Immature natural killer cell (primary cell): ENCODE measurements around the gene CFAP161. TPM values are rescaled to one million over a fixed set of nuclear protein-coding genes. Genes with fewer than 3 reads are reported as not detected.
"Not testable (repeated sequence)": the region's sequence is repeated elsewhere in the genome, so short reads cannot be mapped to it uniquely, and the experiment has no call there.

ENCODE experiments used
- DNase-seq, 3 donors: peaks; one replicate each; pipeline ENCODE4 v3.0.0; 2022; ENCODE audit warnings: mixed read lengths in 1 of 3
- H3K27ac Mint-ChIP-seq, 6 donors: one replicate each; pipeline ENCODE4 v1.8.0; 2020; ENCODE audit warnings: mixed read lengths in 6 of 6, mild to moderate bottlenecking in 5 of 6, inconsistent platforms in 4 of 6, moderate library complexity in 3 of 6
- H3K27me3 Mint-ChIP-seq, 3 donors: one replicate each; pipeline ENCODE4 v1.8.0; 2020 to 2021; ENCODE audit warnings: low read depth in 3 of 3, mild to moderate bottlenecking in 3 of 3, mixed read lengths in 3 of 3, moderate library complexity in 3 of 3, inconsistent platforms in 1 of 3
- H3K36me3 Mint-ChIP-seq, 3 donors: one replicate each; pipeline ENCODE4 v1.8.0; 2020; ENCODE audit warnings: mixed read lengths in 3 of 3, inconsistent platforms in 2 of 3, mild to moderate bottlenecking in 2 of 3
- H3K4me1 Mint-ChIP-seq, 2 donors: one replicate each; pipeline ENCODE4 v1.8.0; 2020; ENCODE audit warnings: inconsistent platforms in 2 of 2, mild to moderate bottlenecking in 2 of 2, mixed read lengths in 2 of 2, moderate library complexity in 1 of 2
- H3K4me3 Mint-ChIP-seq, 5 donors: one replicate each; pipeline ENCODE4 v1.8.0; 2020; ENCODE audit warnings: mild to moderate bottlenecking in 5 of 5, mixed read lengths in 5 of 5, inconsistent platforms in 3 of 5, moderate library complexity in 3 of 5
- H3K9me3 Mint-ChIP-seq, 6 donors: one replicate each; pipeline ENCODE4 v1.8.0; 2020; ENCODE audit warnings: mild to moderate bottlenecking in 6 of 6, mixed read lengths in 6 of 6, inconsistent platforms in 4 of 6, moderate library complexity in 3 of 6
- polyA plus RNA-seq, 3 donors: library from polyadenylated mRNA; unstranded; fragments of 300-500 nt; fragmentation: Illumina TruSeq; gene quantifications; one replicate each; pipeline ENCODE4 v1.2.3, GENCODE V29; 2021

Gene CFAP161
- polyA plus RNA-seq, 3 donors from 2014 or later = 0.83 TPM; not detected in 2

DNA sequence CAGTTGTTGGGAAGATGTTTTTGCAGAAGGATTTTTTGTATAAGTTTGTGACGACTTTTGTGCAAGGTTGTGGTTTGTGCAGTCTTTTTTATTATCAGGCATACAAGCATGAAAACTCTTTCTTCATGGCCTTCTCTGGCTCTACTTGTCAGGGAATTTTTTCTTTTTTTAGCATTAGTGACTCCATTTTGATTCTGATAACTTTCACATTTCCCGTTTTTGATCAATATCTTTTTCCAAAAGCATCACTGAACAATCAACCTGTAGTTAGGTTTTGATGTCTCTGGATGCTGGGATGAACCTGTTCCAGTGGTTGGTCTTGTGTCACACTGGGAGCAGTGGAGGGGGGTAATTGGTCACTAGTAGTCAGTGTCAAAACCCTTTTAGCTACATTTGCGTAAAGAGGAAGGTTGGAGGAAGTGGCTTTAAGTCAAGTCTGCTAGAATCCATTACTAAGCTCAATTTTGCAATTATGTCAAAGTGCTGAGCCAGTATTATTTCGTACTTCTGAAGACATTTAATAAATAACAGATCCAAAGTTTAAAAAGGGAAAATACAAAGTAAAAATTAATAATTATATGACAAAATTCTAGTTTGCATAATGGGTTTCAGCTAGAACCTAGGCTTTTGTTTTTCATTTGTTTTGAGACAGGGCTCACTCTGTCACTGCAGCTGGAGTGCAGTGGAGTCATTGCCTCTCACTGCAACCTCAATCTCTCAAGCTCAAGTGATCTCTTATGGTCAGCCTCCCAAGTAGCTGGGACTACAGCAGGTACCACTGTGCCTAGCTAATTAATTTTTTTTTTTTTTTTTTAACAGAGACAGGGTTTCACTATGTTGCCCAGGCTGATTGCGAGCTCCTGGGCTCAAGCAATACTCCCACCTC lies 18.8 kb upstream of the CFAP161 start:
- no peak for DNase-seq
- H3K9me3 Mint-ChIP-seq = no peaks in the 10 kb centered on the region
- H3K4me1 Mint-ChIP-seq = no peaks in the 10 kb centered on the region
- peaks cover 7 to 9% (median 7%) of the 10 kb centered on the region in 3 donors for H3K27me3 Mint-ChIP-seq
- H3K36me3 Mint-ChIP-seq = peaks cover 0 to 4% (median 3%) of the 10 kb centered on the region in 3 donors
- H3K27ac Mint-ChIP-seq = no peak overlapping the region
- H3K4me3 Mint-ChIP-seq = no peak overlapping the region

DNA sequence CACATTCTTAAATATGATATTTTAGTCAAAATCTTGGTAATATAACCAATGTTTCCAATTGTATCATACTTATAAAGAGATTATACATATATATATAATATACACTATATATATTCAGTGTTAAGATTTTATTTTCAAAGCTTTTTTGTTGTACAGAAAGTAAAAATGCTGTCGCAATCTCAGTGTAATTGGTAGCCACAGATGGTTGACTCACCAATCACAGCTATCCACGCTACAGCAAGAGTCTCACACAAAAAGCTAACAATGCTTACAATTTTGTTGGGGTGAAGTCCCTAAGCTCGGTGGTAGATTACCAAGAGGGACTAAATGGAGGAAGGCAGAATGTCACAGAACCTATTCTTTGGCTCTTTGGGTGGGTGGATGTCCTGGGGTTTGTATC lies 16.9 kb upstream of the CFAP161 start:
- Mint-ChIP-seq H3K4me1 (no peaks in the 10 kb centered on the region), H3K9me3 (no peaks in the 10 kb centered on the region), H3K27ac (no peak overlapping the region), H3K27me3 (peaks cover 4 to 7% (median 7%) of the 10 kb centered on the region in 3 donors), H3K36me3 (peaks cover 0 to 4% (median 3%) of the 10 kb centered on the region in 3 donors), H3K4me3 (no peak overlapping the region)
- no peak for DNase-seq

DNA sequence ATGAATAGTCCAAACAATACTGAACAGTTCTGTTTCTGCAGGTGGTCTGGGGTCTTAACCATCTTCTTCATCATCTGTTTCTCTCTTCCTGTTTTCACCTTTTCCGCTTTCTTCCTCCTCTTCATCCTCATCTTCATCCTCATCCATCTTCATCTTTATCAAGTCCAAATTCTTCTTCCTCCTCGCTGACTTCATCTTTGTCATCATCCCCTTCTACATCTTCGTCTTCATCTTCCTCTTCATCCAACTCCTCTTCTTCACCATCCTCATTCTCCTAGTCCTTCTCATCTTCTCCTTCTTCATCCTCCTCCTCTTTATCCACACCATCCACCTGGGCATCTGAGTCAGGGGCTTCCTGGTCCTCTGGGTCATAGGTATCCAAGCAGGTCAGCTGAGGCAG lies 16.5 kb upstream of the CFAP161 start:
- Mint-ChIP-seq H3K9me3 (no peaks in the 10 kb centered on the region), H3K36me3 (peaks cover 0 to 4% (median 3%) of the 10 kb centered on the region in 3 donors), H3K27ac (no peak overlapping the region), H3K4me3 (no peak overlapping the region), H3K27me3 (peaks cover 4 to 9% (median 8%) of the 10 kb centered on the region in 3 donors), H3K4me1 (no peaks in the 10 kb centered on the region)
- DNase-seq = no peak

DNA sequence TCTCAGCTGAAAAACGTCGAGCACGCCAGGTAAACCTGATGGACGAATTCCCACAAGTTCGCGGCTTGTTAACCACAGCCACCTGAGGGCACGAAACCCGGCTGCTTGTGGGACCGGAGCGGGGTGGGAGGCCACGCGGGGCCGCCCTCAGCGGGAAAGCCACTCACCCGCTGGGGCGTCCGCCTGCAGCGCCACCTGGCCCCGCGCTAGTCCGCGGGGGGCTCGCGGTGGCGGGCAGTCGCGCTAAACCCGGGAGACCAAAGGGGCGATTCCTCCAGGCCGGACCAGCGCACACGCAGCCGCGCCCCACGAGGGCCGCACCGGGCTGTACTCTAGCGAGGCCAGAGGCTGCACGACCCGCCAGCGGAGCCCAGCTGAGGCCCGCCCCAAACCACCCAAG lies 15.7 kb upstream of the CFAP161 start:
- peaks cover 0 to 8% (median 3%) of the 10 kb centered on the region in 3 donors for H3K36me3 Mint-ChIP-seq
- no peak for DNase-seq
- H3K27me3 Mint-ChIP-seq = peaks cover 4 to 17% (median 10%) of the 10 kb centered on the region in 3 donors
- H3K4me1 Mint-ChIP-seq = no peaks in the 10 kb centered on the region
- no peak overlapping the region for H3K4me3 Mint-ChIP-seq
- no peaks in the 10 kb centered on the region for H3K9me3 Mint-ChIP-seq
- no peak overlapping the region for H3K27ac Mint-ChIP-seq

DNA sequence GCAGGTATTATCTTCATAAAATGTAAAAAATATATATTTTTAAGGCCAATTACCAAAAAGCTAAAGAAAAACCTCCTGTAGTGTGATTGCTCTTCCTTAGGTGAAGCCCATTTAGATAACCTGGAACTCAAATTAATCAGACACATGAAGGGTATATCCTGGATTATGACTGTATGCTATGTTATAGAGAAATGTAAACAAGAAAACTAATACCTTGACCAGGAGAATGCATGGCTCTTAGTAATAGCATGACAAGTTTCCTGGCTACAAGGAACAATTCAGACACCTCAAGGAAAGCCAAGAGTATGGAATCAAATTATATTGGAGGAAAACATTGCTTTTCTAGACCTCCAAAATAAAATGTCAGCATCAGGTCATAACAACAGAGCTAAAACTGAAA lies 14.0 kb upstream of the CFAP161 start:
- Mint-ChIP-seq H3K27ac (no peak overlapping the region), H3K4me1 (no peaks in the 10 kb centered on the region), H3K4me3 (no peak overlapping the region), H3K9me3 (no peaks in the 10 kb centered on the region), H3K27me3 (peaks cover 5 to 22% (median 15%) of the 10 kb centered on the region in 3 donors), H3K36me3 (peaks cover 0 to 8% (median 3%) of the 10 kb centered on the region in 3 donors)
- DNase-seq = no peak

DNA sequence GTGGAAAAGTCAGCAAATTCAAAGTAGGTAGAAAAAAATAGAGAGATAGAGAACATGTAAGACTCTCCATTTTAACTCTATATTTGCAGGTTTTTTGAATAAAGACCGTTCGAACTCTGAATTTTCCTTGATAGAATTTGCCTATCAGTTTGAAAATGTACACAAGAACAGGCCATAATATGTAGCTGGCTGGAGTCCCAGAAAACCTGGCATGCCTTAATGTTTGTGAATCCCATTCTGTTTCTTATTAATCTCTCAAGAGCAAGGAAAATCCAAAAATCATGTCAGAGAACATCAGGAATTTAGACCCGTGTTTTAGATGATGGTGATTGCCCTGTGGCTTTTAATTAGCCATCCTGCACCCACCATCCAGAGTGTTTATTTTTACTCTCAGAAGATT lies 7.2 kb upstream of the CFAP161 start:
- H3K36me3 Mint-ChIP-seq = peaks cover 0 to 4% (median 0%) of the 10 kb centered on the region in 3 donors
- peaks cover 7 to 43% (median 12%) of the 10 kb centered on the region in 3 donors for H3K27me3 Mint-ChIP-seq
- no peak for DNase-seq
- H3K4me1 Mint-ChIP-seq = no peaks in the 10 kb centered on the region
- no peak overlapping the region for H3K4me3 Mint-ChIP-seq
- peaks cover 0 to 4% (median 0%) of the 10 kb centered on the region in 6 donors for H3K9me3 Mint-ChIP-seq
- H3K27ac Mint-ChIP-seq = no peak overlapping the region

DNA sequence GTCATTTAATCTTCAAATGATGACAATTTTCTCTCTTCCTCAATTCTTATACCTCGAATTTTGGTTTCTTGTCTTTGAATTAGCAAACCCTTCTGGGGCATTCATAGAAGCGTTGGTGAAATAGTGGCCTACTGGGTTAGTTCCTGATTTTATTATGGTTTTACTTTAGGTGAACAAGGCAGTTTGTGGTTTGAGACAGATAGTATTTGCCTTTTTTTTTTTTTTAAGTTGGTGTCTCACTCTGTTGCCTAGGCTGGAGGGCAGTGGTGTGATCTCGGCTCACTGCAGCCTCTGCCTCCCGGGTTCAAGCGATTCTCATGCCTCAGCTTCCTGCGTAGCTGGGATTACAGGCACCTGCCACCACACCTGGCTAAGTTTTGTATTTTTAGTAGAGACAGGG lies 7.4 kb downstream of the CFAP161 start:
- H3K4me3 Mint-ChIP-seq, DNase-seq, H3K9me3 Mint-ChIP-seq, H3K4me1 Mint-ChIP-seq, H3K27ac Mint-ChIP-seq, H3K27me3 Mint-ChIP-seq, H3K36me3 Mint-ChIP-seq: not testable (repeated sequence)

DNA sequence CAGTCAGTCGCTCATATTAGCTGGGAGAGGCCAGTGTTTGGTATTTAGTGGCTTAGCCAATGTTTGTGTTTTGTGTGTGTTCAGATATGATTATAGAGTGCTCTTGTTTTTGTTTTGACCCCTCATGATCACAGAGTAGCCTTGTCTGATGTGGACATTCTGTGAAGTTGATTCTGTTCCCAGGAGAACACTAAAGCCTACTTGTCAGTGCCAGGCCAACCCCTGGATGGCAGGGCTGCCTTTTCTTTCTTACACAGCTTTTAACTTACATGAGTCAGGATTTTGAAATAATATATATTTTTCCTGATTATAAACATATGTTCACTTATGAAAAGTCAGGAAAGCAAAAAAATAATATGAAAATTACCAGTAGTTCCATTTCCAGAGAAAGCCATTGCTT lies 11.9 kb downstream of the CFAP161 start:
- no peaks in the 10 kb centered on the region for H3K36me3 Mint-ChIP-seq
- peaks cover 2 to 5% (median 2%) of the 10 kb centered on the region in 3 donors for H3K27me3 Mint-ChIP-seq
- no peak overlapping the region for H3K27ac Mint-ChIP-seq
- no peak overlapping the region for H3K4me3 Mint-ChIP-seq
- H3K4me1 Mint-ChIP-seq = no peaks in the 10 kb centered on the region
- DNase-seq = no peak
- no peaks in the 10 kb centered on the region for H3K9me3 Mint-ChIP-seq

DNA sequence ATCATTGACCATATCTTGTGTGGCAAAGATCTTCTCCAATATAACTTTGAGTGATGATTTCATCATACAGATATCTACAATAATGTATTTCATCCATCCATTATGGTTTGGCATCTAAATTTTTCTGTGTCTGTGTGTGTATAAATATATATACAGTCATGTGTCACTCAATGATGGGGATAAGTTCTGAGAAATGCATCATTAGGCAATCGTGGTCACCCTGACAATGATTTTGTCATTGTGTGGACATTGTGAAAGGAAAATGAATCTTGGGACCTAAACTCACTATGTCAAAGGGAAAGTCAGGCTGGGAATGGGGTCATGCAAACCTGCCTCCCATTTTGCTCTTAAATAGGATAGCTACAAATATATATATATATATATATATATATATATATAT lies 12.4 kb downstream of the CFAP161 start:
- Mint-ChIP-seq H3K9me3 (no peaks in the 10 kb centered on the region), H3K27me3 (peaks cover 2 to 5% (median 3%) of the 10 kb centered on the region in 3 donors), H3K36me3 (no peaks in the 10 kb centered on the region)

DNA sequence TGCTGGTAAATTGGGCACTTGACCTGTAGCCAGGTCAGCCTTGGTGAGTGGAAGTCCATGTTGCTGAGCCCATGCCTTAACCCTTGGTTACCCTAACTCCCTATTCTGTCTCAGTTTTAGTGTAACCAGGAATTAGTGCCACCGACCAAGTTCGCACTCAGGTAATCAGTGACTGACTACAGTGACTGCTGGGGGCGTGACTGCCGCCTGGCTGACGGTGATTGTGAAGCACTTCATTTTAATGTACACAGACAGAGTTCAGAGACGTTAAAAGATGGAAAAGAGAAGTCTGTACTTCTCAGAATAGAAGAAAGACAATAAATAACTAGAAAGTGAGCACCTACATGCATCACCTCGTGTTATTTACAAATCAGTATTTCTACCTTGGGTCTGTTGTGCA lies 17.3 kb downstream of the CFAP161 start:
- no peaks in the 10 kb centered on the region for H3K4me1 Mint-ChIP-seq
- H3K4me3 Mint-ChIP-seq = no peak overlapping the region
- H3K27me3 Mint-ChIP-seq = peaks cover 0 to 5% (median 0%) of the 10 kb centered on the region in 3 donors
- no peak overlapping the region for H3K27ac Mint-ChIP-seq
- no peaks in the 10 kb centered on the region for H3K9me3 Mint-ChIP-seq
- no peak for DNase-seq
- H3K36me3 Mint-ChIP-seq = no peaks in the 10 kb centered on the region

More for the DNA sequence above, 12.4 kb downstream of the CFAP161 start:
- DNase-seq = no peak
- no peaks in the 10 kb centered on the region for H3K4me1 Mint-ChIP-seq
- H3K27ac Mint-ChIP-seq = no peak overlapping the region
- no peak overlapping the region for H3K4me3 Mint-ChIP-seq

DNA sequence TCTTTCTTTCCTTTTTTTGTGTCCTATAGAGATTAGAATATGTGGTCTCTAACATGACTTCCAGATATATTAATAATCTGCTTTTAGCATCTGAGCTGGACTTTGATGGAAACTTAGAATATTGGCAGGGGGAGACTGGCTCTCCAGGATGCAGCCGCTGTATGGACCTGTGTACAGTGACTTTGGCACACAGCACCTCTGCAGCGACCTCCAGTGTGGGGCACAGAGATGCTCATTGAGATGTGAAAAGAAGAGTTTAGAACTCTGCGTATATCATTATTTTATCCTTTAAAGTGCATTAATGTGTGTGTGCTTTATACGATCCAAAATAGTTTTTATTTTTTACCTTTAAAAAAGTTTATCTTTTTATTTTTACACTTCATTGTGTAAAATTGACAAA lies 18.3 kb downstream of the CFAP161 start:
- H3K4me3 Mint-ChIP-seq = no peak overlapping the region
- no peaks in the 10 kb centered on the region for H3K36me3 Mint-ChIP-seq
- H3K9me3 Mint-ChIP-seq = no peaks in the 10 kb centered on the region
- H3K27ac Mint-ChIP-seq = no peak overlapping the region
- peaks cover 0 to 5% (median 0%) of the 10 kb centered on the region in 3 donors for H3K27me3 Mint-ChIP-seq
- no peak for DNase-seq
- no peaks in the 10 kb centered on the region for H3K4me1 Mint-ChIP-seq

DNA sequence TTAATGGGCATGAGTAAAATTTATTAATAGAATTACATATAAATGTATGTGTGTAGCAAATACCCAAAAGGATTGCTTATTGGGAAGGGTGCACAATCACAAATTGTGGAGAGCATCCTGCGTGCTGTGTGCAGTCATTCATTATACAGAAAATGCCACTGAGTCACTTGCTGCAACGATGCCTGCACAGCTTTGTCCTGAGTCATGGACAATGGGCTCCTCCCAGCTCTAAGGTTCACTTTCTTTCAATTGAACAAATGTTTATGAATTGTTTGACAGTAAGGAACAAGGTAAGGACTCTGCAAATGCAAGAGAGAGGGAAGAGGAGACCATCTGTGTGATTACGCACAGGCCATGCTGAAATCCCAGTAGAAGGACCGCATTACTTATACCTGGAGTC lies 18.7 kb downstream of the CFAP161 start:
- H3K4me3 Mint-ChIP-seq = no peak overlapping the region
- peaks cover 0 to 5% (median 0%) of the 10 kb centered on the region in 3 donors for H3K27me3 Mint-ChIP-seq
- DNase-seq = no peak
- H3K4me1 Mint-ChIP-seq = no peaks in the 10 kb centered on the region
- no peaks in the 10 kb centered on the region for H3K36me3 Mint-ChIP-seq
- H3K27ac Mint-ChIP-seq = no peak overlapping the region
- H3K9me3 Mint-ChIP-seq = no peaks in the 10 kb centered on the region

DNA sequence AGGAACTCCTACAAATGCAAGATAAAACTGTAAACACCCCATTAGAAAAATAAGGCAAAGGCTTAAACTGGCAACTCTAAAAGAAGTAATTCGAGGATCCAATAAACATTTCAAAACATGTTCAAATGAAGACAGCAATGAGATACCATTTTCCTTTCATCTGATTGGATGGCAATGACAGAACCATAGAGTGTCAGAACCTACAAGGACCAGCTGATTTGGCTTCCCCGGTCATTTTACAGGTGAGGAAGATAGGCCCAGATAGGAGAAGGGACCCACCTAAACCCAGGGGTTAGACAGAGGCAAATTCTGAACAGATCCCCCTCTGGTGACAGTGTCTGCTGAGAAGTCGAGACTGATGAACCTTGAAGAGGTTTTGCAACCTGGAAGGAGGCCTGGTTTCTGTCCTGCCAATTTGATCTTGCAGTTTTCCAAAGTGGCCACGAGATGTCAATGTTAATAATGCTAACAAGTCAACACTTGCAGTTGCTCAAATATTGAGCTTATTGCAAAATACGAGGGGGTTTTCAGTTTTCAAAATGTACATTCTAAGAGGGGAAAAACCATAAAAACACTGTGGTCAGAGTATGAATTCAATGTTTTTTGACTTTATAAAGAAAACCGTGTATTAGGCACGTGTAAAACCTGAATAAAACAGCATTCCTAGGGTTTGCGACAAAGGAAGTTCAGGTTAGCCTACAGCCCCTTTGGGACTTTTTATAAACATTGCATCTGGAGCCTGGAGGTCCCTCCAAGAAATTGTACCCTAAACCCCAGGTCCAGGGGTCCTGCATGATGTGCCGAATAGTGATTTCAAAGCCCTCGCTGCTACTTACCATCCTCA lies 21.5 kb downstream of the CFAP161 start:
- Mint-ChIP-seq H3K4me1 (peaks cover 0 to under 1% of the 10 kb centered on the region in 2 donors), H3K27ac (no peak overlapping the region), H3K9me3 (no peaks in the 10 kb centered on the region), H3K36me3 (no peaks in the 10 kb centered on the region), H3K27me3 (peaks cover 0 to 10% (median 2%) of the 10 kb centered on the region in 3 donors), H3K4me3 (no peak overlapping the region)
- DNase-seq = peak in 2 of 3 donors; percentile 9 to 21

DNA sequence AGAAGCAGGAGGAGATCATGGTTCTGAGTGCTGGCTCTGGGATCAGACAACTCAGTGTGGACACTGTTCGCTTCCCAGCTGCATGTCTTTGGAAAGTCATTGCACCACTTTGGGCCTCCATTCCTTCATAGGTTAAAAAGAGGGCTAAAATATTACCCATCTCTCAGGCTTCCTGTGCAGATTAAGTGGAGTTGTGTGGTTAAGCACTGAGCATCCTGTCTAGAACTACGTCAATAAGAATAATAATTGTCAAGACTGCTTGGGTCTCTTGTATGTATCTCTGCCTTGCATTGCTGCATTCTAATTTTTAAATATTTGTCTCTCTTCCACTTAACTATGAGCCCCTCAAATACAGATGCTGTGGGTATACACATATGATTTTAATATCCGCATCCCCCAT lies 22.3 kb downstream of the CFAP161 start:
- H3K4me3 Mint-ChIP-seq = no peak overlapping the region
- H3K4me1 Mint-ChIP-seq = peaks cover 6 to 8% of the 10 kb centered on the region in 2 donors
- DNase-seq = no peak
- no peak overlapping the region for H3K27ac Mint-ChIP-seq
- H3K9me3 Mint-ChIP-seq = no peaks in the 10 kb centered on the region
- H3K36me3 Mint-ChIP-seq = no peaks in the 10 kb centered on the region
- H3K27me3 Mint-ChIP-seq = peaks cover 0 to 9% (median 2%) of the 10 kb centered on the region in 3 donors
